ENCODE measurements around the gene THOP1. TPM values are rescaled to one million over a fixed set of nuclear protein-coding genes. Genes with fewer than 3 reads are reported as not detected.

THOP1 gene
- total RNA-seq (2022) (93.7 and 114 TPM in 2 replicates), Bru-seq, nascent RNA (percentile 53 among the genes with signal in this experiment), BruChase-seq, experiment 1, labeled RNA remaining after a 6-hour chase (percentile 63 among the genes with signal in this experiment), BruChase-seq, experiment 2, labeled RNA remaining after a 2-hour chase (percentile 58 among the genes with signal in this experiment)
- long read RNA-seq, full-length matches to known transcripts, result 118 of 152 reads
- long read RNA-seq, partial matches to known transcripts, result 11 of 152 reads
- long read RNA-seq, other reads (novel, unspliced or antisense), result 23 of 152 reads

DNA sequence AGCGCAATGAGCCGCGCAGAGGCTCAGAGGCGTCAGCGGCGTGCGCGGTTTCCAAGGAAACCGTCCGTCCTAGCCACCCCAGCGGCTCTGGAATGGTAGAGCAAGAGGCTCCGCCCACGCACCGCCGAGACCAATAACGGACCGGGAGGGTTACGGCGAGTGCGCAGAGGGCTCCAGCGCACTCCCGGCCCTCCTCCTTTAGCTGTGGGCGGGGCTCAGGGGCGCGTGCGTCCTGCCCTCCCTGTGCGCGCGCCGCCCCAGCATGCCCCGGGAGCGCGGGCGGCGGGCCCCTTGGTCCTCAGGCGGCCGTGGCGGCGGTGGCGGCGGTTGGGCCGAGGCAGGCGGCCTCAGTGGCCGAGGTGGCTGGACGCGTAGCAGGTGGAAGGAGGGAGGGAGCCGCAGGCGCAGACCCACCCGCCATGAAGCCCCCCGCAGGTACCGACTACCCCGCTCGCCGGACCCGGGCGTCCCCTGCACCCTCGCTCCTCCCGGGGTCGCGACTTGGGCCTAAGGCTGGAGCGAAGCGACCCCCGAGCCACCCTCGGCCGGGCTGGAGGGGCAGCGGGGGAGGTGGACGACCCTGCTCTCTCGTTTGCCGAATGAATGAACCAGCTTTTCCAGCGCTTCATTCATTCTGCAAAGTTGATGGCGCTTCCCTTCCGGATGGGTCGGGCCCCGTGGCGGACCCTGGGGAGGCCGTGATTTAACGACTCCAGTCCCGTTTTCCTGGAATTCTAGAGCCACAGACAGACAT, at the start of gene THOP1:
THOP1 (plus strand) TSS at position 260 of the 754 bp plus-strand sequence; CDS start at position 420, 160 bp downstream.
- intact Hi-C loops (cut with micrococcal nuclease), result no loop called here
- peak; percentile 100 for DNase-seq (ENCODE audit: unreplicated experiment)
- peaks cover 34% of the 10 kb centered on the region for H3K36me3 Mint-ChIP-seq (ENCODE audit: insufficient read depth, unreplicated experiment)
- H3K4me3 Mint-ChIP-seq (ENCODE audit: unreplicated experiment), result peak within 1 kb of the TSS; percentile 92
- POLR2A ChIA-PET, result interaction anchor here (0.6 to 1.3 kb wide), 7 partner anchors 10 to 457 kb away, joined by 3 to 6 read pairs (median 3); partner anchors contain the start of genes LSM7, SPPL2B and ZNF57
- H3K4me1 Mint-ChIP-seq (ENCODE audit: insufficient read depth, unreplicated experiment), result peaks cover 25% of the 10 kb centered on the region
- no peaks in the 10 kb centered on the region for H3K27me3 Mint-ChIP-seq (ENCODE audit: insufficient read depth, unreplicated experiment)
- CTCF ChIA-PET, result interaction anchor here (0.6 to 0.7 kb wide), 2 partner anchors 250 to 267 kb away, joined by 3 to 5 read pairs; no protein-coding TSS in a partner anchor
- peak within 1 kb of the TSS; percentile 91 for H3K27ac Mint-ChIP-seq (ENCODE audit: low read depth, unreplicated experiment)
- TF ChIP-seq, protein P1, sequence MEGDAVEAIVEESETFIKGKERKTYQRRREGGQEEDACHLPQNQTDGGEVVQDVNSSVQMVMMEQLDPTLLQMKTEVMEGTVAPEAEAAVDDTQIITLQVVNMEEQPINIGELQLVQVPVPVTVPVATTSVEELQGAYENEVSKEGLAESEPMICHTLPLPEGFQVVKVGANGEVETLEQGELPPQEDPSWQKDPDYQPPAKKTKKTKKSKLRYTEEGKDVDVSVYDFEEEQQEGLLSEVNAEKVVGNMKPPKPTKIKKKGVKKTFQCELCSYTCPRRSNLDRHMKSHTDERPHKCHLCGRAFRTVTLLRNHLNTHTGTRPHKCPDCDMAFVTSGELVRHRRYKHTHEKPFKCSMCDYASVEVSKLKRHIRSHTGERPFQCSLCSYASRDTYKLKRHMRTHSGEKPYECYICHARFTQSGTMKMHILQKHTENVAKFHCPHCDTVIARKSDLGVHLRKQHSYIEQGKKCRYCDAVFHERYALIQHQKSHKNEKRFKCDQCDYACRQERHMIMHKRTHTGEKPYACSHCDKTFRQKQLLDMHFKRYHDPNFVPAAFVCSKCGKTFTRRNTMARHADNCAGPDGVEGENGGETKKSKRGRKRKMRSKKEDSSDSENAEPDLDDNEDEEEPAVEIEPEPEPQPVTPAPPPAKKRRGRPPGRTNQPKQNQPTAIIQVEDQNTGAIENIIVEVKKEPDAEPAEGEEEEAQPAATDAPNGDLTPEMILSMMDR (IDR thresholded peaks at IDR 0.05; ENCODE audit: unreplicated experiment), result no peak
- BruUV-seq (replicated peaks), result TSS peak; percentile 54
- no peaks in the 10 kb centered on the region for H3K9me3 Mint-ChIP-seq (ENCODE audit: unreplicated experiment)

DNA sequence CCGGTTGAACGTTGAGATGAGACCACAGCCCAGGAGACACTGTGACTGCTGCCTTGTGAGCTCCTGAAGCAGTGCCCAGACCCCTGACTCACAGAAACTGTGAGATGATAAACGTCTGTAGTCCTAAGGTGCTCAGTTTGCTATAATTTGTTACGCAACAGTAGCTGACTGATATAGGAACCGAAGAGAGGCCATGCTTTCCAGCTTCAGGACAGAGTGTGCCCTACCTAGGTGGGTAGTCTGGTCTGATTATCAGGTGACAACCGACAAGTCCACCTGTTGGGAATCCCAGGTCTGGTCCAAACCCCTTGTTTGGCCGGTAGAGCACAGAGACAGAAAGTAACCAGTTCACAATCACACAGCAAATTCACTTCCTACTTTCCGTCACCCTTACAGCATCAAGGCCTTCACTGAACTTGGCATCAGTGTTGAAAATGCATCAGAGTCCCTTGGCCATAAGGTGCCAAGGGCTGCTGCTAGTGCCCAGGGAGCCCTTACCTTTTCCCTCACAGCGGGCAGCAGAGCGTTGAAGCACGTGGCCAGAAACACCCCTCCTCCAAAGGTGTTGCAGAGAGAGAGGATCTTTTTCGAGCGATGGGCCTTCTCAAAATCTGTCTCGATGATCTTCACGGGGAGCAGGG, 48.6 kb upstream of the THOP1 start:
- no peak for DNase-seq (ENCODE audit: unreplicated experiment)
- ChIA-PET CTCF (interaction anchor here (0.6 to 1.0 kb wide), 3 partner anchors 10 to 14 kb away, joined by 3 to 7 read pairs (median 3); no protein-coding TSS in a partner anchor), POLR2A (interaction anchor here (0.8 to 1.1 kb wide), 2 partner anchors 11 to 12 kb away, joined by 3 read pairs; no protein-coding TSS in a partner anchor)
- Mint-ChIP-seq H3K27ac (ENCODE audit: low read depth, unreplicated experiment) (no peak overlapping the region), H3K4me3 (ENCODE audit: unreplicated experiment) (no peak overlapping the region), H3K27me3 (ENCODE audit: insufficient read depth, unreplicated experiment) (no peaks in the 10 kb centered on the region), H3K9me3 (ENCODE audit: unreplicated experiment) (no peaks in the 10 kb centered on the region), H3K36me3 (ENCODE audit: insufficient read depth, unreplicated experiment) (no peaks in the 10 kb centered on the region), H3K4me1 (ENCODE audit: insufficient read depth, unreplicated experiment) (peaks cover 6% of the 10 kb centered on the region)
- TF ChIP-seq, protein P1 (IDR thresholded peaks at IDR 0.05; ENCODE audit: unreplicated experiment), result no peak
- BruUV-seq (replicated peaks), result no TSS peak
- intact Hi-C loops (cut with micrococcal nuclease), result no loop called here

DNA sequence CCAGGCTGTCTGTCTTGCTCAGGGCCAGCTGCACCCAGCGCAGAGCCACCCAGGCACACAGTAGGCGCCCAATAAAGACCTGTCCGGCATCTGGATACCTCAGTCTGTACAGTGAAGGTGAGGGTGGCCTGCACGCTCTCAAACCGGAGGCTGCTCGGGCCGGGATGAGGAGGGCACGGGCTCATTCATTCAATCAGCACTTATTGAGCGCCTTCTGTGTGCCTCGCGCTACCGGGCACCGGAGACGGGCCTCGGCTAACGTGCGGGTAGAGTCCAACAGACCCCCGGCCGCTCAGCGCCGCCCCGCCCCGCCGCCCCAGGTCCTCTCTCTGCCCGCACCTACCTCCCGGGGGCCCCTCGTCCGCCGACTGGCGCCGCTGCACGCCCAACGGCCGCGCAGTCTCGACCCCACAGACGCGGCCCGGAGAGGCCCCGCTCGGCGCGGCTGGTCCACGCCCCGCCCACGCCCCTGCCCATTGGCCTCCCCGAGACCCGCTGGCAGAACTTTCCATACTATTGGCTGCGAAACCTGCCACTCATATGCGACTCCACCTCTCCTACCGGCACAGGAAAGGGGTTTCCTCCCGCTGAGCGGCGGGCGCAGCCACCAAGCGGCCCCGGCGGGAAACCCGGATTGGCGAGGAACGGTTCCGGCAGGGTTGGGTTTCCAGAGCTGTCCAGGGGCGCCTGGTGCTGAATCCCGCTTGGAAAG, 45.5 kb upstream of the THOP1 start, which contains the start of gene SLC39A3:
SLC39A3 (minus strand) TSS at position 416 of the 712 bp plus-strand sequence. CDS start 2,760 bp downstream, outside the sequence.
- H3K27ac Mint-ChIP-seq (ENCODE audit: low read depth, unreplicated experiment), result no peak within 1 kb of the TSS
- BruUV-seq (replicated peaks), result no TSS peak
- ChIA-PET CTCF (interaction anchor here (1.3 to 1.5 kb wide), 2 partner anchors 10 to 91 kb away, joined by 6 to 9 read pairs; no protein-coding TSS in a partner anchor), POLR2A (interaction anchor here (0.5 to 1.4 kb wide), 8 partner anchors 12 to 112 kb away, joined by 3 to 5 read pairs (median 4); partner anchors contain the start of gene SGTA)
- H3K36me3 Mint-ChIP-seq (ENCODE audit: insufficient read depth, unreplicated experiment), result no peaks in the 10 kb centered on the region
- intact Hi-C loops (cut with micrococcal nuclease), result no loop called here
- no peaks in the 10 kb centered on the region for H3K9me3 Mint-ChIP-seq (ENCODE audit: unreplicated experiment)
- peak within 1 kb of the TSS; percentile 76 for H3K4me3 Mint-ChIP-seq (ENCODE audit: unreplicated experiment)
- TF ChIP-seq, protein P1 (IDR thresholded peaks at IDR 0.05; ENCODE audit: unreplicated experiment), result no peak
- peaks cover 6% of the 10 kb centered on the region for H3K4me1 Mint-ChIP-seq (ENCODE audit: insufficient read depth, unreplicated experiment)
- H3K27me3 Mint-ChIP-seq (ENCODE audit: insufficient read depth, unreplicated experiment), result peaks cover 18% of the 10 kb centered on the region
- peak; percentile 99 for DNase-seq (ENCODE audit: unreplicated experiment)

Measured in MCF 10A (cell line).